A549 (cell line): ENCODE data around the gene CXCL17. TPM values are rescaled to one million over a fixed set of nuclear protein-coding genes. Genes with fewer than 3 reads are reported as not detected.

Source experiments
- ATAC-seq, 2 experiments: fragments of 200-7000 bp in 1 of 2; fragments of >200 bp in 1 of 2; cut with Nextera tagmentation in 1 of 2; cut with Tn5 transposase in 1 of 2; 3 replicates each; pipeline versions ENCODE4 v1.8.0 to v1.9.1; 2018 to 2020; ENCODE audit warnings: mild to moderate bottlenecking in 1 of 2, moderate library complexity in 1 of 2
- CTCF ChIA-PET: fragments of 300-600 bp; sonication (Branson Sonifier 250); formaldehyde crosslinking; extraction: SDS; loops from one replicate; lab custom pipeline; 2021; ENCODE audit warnings: antibody characterized with exemption, inconsistent platforms; lab: Yijun Ruan, JAX
- POLR2A ChIA-PET: fragments of 350-600 bp; formaldehyde crosslinking; extraction: SDS; loops from one replicate; lab custom pipeline; 2021; ENCODE audit warnings: antibody characterized with exemption, inconsistent platforms; lab: Yijun Ruan, JAX
- DNase-seq, 2 experiments: peaks; one replicate each; pipeline versions ENCODE4 v3.0.0 to v3.0.0-alpha.2; 2011 to 2016; ENCODE audit warnings: low read depth in 1 of 2, low spot score in 1 of 2
- FAIRE-seq: peaks from 2 replicates; lab custom pipeline; 2011; peaks lifted over from hg19 to GRCh38; lab: Jason Lieb, UNC
- H3K27ac ChIP-seq, 2 experiments: fragments of >200 bp; sonication (Bioruptor Twin); formaldehyde crosslinking; 3 replicates each; pipeline ENCODE4 v1.5.1; 2016 to 2017
- H3K4me1 ChIP-seq: fragments of >200 bp; sonication (Bioruptor Twin); formaldehyde crosslinking; 3 replicates; pipeline ENCODE4 v1.6.1; 2016
- H3K4me2 ChIP-seq: fragments of >200 bp; sonication (Bioruptor Twin); formaldehyde crosslinking; 3 replicates; pipeline ENCODE4 v1.6.1; 2016
- H3K4me3 ChIP-seq: fragments of >200 bp; sonication (Bioruptor Twin); formaldehyde crosslinking; 3 replicates; pipeline ENCODE4 v1.5.1; 2016
- H3K9me3 ChIP-seq: fragments of >200 bp; sonication (Bioruptor Twin); formaldehyde crosslinking; 3 replicates; pipeline ENCODE4 v1.6.1; 2016
- BHLHE40 ChIP-seq: IDR thresholded peaks from 2 replicates; pipeline ENCODE4 v1.6.1; 2012; ENCODE audit warnings: low read depth, low read length, inconsistent platforms
- CBX8 ChIP-seq: fragments of 200-600 bp; sonication (generic); IDR thresholded peaks from 2 replicates; pipeline ENCODE4 v1.6.1; 2016
- CEBPB ChIP-seq, 2 experiments: fragments of >200 bp in 1 of 2; sonication (Bioruptor Twin) in 1 of 2; formaldehyde crosslinking in 1 of 2; IDR thresholded peaks; 2 replicates each; pipeline ENCODE4 v1.6.1; 2012 to 2016
- CHD2 ChIP-seq: fragments of 150-350 bp; IDR thresholded peaks from 2 replicates; pipeline ENCODE4 v1.6.1; 2014; ENCODE audit warnings: low read length; ENCODE audit not compliant: partially characterized antibody
- EP300 ChIP-seq, 2 experiments: fragments of >200 bp; sonication (Bioruptor Twin); formaldehyde crosslinking; IDR thresholded peaks; 2 replicates in 1 of 2; 3 replicates in 1 of 2; pipeline ENCODE4 v1.6.1; 2016 to 2017
- FOSB ChIP-seq: fragments of 250-450 bp; sonication (Bioruptor Pico); IDR thresholded peaks from 2 replicates; pipeline ENCODE4 v1.5.0; 2020; ENCODE audit warnings: mild to moderate bottlenecking, moderate library complexity
- GATA3 ChIP-seq: IDR thresholded peaks from 2 replicates; pipeline ENCODE4 v1.6.1; 2012; ENCODE audit warnings: borderline replicate concordance
- HDAC2 ChIP-seq: fragments of 200-600 bp; sonication (generic); IDR thresholded peaks from 2 replicates; pipeline ENCODE4 v1.6.1; 2016
- HEYL ChIP-seq: fragments of 250-450 bp; sonication (Bioruptor Pico); IDR thresholded peaks from 2 replicates; pipeline ENCODE4 v1.8.0; 2021; ENCODE audit warnings: mild to moderate bottlenecking, moderate library complexity
- HOXB13 ChIP-seq: fragments of 250-450 bp; sonication (Bioruptor Pico); IDR thresholded peaks from 2 replicates; pipeline ENCODE4 v1.5.0; 2020; ENCODE audit warnings: low read depth, mild to moderate bottlenecking, moderate library complexity
- JUN ChIP-seq, 2 experiments: fragments of >200 bp; sonication (Bioruptor Twin); formaldehyde crosslinking; IDR thresholded peaks; 2 replicates in 1 of 2; 3 replicates in 1 of 2; pipeline ENCODE4 v1.6.1; 2016 to 2017
- JUNB ChIP-seq: fragments of >200 bp; sonication (Bioruptor Twin); formaldehyde crosslinking; IDR thresholded peaks from 2 replicates; pipeline ENCODE4 v1.6.1; 2016
- KDM1A ChIP-seq: fragments of 200-600 bp; sonication (generic); IDR thresholded peaks from 2 replicates; pipeline ENCODE4 v1.6.1; 2016; ENCODE audit warnings: low read depth, mild to moderate bottlenecking
- MYC ChIP-seq: IDR thresholded peaks from 2 replicates; pipeline ENCODE4 v1.6.1; 2012; ENCODE audit warnings: mild to moderate bottlenecking, inconsistent platforms, low read length, improper control_type of control experiment, borderline replicate concordance
- NPAS2 ChIP-seq: fragments of 250-450 bp; sonication (Bioruptor Pico); IDR thresholded peaks from 2 replicates; pipeline ENCODE4 v1.8.0; 2022; ENCODE audit warnings: mild to moderate bottlenecking, moderate library complexity, borderline replicate concordance
- POLR2A ChIP-seq: IDR thresholded peaks from 2 replicates; pipeline ENCODE4 v1.6.1; 2012; ENCODE audit warnings: mild to moderate bottlenecking, low read length
- POLR2AphosphoS2 ChIP-seq: conservative IDR thresholded peaks from 2 replicates; pipeline ENCODE4 v1.6.1; 2012; ENCODE audit warnings: low read length, improper control_type of control experiment, inconsistent platforms
- RAD21 ChIP-seq, 2 experiments: fragments of >200 bp in 1 of 2; sonication (Bioruptor Twin) in 1 of 2; formaldehyde crosslinking in 1 of 2; IDR thresholded peaks in 1 of 2; conservative IDR thresholded peaks in 1 of 2; 2 replicates in 1 of 2; 3 replicates in 1 of 2; pipeline ENCODE4 v1.6.1; 2012 to 2018; ENCODE audit warnings: inconsistent platforms in 1 of 2
- RARB ChIP-seq: fragments of 250-450 bp; sonication (Bioruptor Pico); IDR thresholded peaks from 2 replicates; pipeline ENCODE4 v1.8.0; 2021; ENCODE audit warnings: mild to moderate bottlenecking, moderate library complexity
- RNF2 ChIP-seq: fragments of 200-600 bp; sonication (generic); IDR thresholded peaks from 2 replicates; pipeline ENCODE4 v1.6.1; 2016; ENCODE audit warnings: low read depth, mild to moderate bottlenecking, antibody characterized with exemption, moderate library complexity, borderline replicate concordance
- ZNF302 ChIP-seq: fragments of 250-450 bp; sonication (Bioruptor Pico); IDR thresholded peaks from 2 replicates; pipeline ENCODE4 v1.9.0; 2021; ENCODE audit warnings: inconsistent platforms, mild to moderate bottlenecking, moderate library complexity
- WGBS: methylation state at CpG from one replicate; pipeline ENCODE4 v1.1.6; 2017; ENCODE audit errors: missing lambda C conversion rate; 5-methylcytosine and 5-hydroxymethylcytosine counted together
- polyA plus RNA-seq, 4 experiments: library from polyadenylated mRNA; depleted of rRNA in 3 of 4; stranded (reverse); fragments of >200 nt; fragmentation: RNase III in 1 of 4; extraction: RNeasy Plus Mini Kit Qiagen cat#74134 plus additional on column Dnase treatment in 1 of 4; gene quantifications; 2 replicates in 3 of 4; 3 replicates in 1 of 4; pipeline ENCODE4 v1.2.3, GENCODE V29; 2011 to 2017
- TF ChIP-seq, protein P1 (sequence below): IDR thresholded peaks from 2 replicates; pipeline ENCODE4 v1.6.1; 2012
- TF ChIP-seq, protein P2 (sequence below): fragments of 450-650 bp; IDR thresholded peaks from 2 replicates; pipeline ENCODE4 v1.6.1; 2014; ENCODE audit warnings: antibody characterized with exemption
- TF ChIP-seq, protein P3 (sequence below): fragments of >200 bp; sonication (Bioruptor Twin); formaldehyde crosslinking; IDR thresholded peaks from 2 replicates; pipeline ENCODE4 v1.6.1; 2016
- TF ChIP-seq, protein P4 (sequence below): fragments of 250-450 bp; sonication (Bioruptor Pico); IDR thresholded peaks from 2 replicates; pipeline ENCODE4 v1.5.0; 2021; ENCODE audit warnings: mild to moderate bottlenecking, moderate library complexity, borderline replicate concordance
- TF ChIP-seq, protein P5 (sequence below): fragments of 150-350 bp; IDR thresholded peaks from 2 replicates; pipeline ENCODE4 v1.6.1; 2014; ENCODE audit warnings: low read depth, mild to moderate bottlenecking, low read length

The CXCL17 gene
- polyA plus RNA-seq, 2 of the 4 experiments (the other 2 are of a cell fraction), result 0.14 TPM; not detected in 1

DNA sequence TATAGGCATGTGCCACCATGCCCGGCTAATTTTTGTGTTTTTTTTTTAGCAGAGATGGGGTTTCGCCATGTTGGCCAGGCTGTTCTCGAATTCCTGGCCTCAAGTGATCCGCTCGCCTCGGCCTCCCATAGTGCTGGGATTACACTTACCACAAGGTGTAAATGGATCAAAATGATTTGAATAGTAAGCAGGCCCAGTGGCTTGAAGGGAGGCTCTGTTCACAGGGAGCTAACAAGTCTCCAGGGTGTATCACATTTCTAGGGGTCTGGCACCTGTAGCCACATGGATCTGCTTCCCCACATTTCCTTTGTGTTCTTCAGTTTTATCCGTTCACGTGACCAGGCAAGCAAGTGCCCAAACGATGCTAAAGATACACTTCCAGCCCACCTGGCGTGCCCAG lies 39.2 kb downstream of the CXCL17 start:
- peaks cover 9% of the 10 kb centered on the region; the same call in 2 of the 3 replicates for H3K4me1 ChIP-seq
- H3K27ac ChIP-seq, result no peak overlapping the region
- ATAC-seq (no peak), DNase-seq (no peak), FAIRE-seq (no peak)
- H3K4me3 ChIP-seq, result no peak overlapping the region
- TF ChIP-seq NPAS2 (no peak), CEBPB (IDR thresholded peaks at IDR 0.05) (no peak), JUNB (no peak), RARB (CRISPR knock-in tag) (no peak), BHLHE40 (no peak), CHD2 (no peak), HEYL (no peak), ZNF302 (CRISPR knock-in tag) (no peak), POLR2AphosphoS2 (no peak), GATA3 (no peak)
- TF ChIP-seq, protein P1, sequence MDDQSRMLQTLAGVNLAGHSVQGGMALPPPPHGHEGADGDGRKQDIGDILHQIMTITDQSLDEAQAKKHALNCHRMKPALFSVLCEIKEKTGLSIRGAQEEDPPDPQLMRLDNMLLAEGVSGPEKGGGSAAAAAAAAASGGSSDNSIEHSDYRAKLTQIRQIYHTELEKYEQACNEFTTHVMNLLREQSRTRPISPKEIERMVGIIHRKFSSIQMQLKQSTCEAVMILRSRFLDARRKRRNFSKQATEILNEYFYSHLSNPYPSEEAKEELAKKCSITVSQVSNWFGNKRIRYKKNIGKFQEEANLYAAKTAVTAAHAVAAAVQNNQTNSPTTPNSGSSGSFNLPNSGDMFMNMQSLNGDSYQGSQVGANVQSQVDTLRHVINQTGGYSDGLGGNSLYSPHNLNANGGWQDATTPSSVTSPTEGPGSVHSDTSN, result no peak
- TF ChIP-seq, protein P2, sequence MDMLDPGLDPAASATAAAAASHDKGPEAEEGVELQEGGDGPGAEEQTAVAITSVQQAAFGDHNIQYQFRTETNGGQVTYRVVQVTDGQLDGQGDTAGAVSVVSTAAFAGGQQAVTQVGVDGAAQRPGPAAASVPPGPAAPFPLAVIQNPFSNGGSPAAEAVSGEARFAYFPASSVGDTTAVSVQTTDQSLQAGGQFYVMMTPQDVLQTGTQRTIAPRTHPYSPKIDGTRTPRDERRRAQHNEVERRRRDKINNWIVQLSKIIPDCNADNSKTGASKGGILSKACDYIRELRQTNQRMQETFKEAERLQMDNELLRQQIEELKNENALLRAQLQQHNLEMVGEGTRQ, result no peak
- ChIA-PET CTCF (interaction anchor here (1.2 to 17.1 kb wide), 5 partner anchors 12 to 37 kb away, joined by 3 to 302 read pairs (median 7); partner anchors contain the start of gene CNFN), POLR2A (interaction anchor here (0.7 kb wide), 1 partner anchor 35 kb away, joined by 3 read pairs; no protein-coding TSS in a partner anchor)
- WGBS, result 96% methylated on average over 10 of the region's 10 CpGs
- H3K9me3 ChIP-seq, result no peaks in the 10 kb centered on the region
- no peak overlapping the region for H3K4me2 ChIP-seq

DNA sequence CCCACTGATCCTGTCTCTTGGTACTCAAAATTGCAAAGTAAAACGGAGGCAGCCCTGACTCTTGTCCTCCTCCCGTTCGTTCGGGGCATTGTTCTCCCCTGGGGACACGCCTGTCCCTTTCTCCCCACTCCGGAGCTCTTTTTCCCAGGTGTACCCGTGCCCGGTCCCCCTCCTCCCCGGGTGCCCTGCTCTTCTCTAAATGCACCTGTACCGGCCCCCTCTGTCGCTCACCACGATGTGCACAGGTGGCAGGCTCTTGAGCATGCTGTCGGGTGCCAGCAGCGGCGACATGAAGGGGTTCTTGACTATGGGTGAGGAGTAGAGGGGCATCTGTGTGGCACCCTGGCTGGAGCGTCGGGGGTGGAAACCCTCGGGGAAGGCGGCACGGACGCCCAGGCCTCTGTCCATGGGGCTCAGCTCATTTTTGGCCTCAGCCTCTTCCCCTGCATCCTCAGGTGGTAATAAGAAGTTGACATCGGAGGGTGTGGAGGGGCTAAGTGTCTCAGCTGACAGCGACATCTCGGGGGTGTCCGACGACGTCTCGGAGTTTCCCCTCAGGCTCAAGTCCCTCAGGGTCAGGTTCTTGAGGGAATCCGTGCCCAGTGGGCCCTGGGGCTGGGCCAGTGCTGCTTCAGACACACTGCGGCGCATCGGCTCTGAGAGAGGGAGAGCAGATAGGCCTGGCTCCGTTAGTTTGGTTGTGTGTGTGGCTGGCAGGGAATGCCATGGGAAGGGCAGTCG lies 40.2 kb downstream of the CXCL17 start:
- ChIA-PET POLR2A (interaction anchor here (0.6 to 1.1 kb wide), 4 partner anchors 8 to 1206 kb away, joined by 3 to 7 read pairs (median 6); no protein-coding TSS in a partner anchor), CTCF (interaction anchor here (1.0 to 17.1 kb wide), 15 partner anchors 10 to 293 kb away, joined by 3 to 302 read pairs (median 10); partner anchors contain the start of genes CNFN and POU2F2)
- peak; percentile 13 for FAIRE-seq
- DNase-seq, result no peak
- Histone ChIP-seq H3K9me3 (no peaks in the 10 kb centered on the region), H3K27ac (peak overlapping the region; percentile 72 to 84), H3K4me1 (peaks cover 17% of the 10 kb centered on the region), H3K4me2 (peak overlapping the region; percentile 94), H3K4me3 (peak overlapping the region; percentile 56)
- 89% methylated on average over 34 of the region's 34 CpGs for WGBS
- no peak for ATAC-seq
- TF ChIP-seq EP300 (IDR thresholded peaks at IDR 0.05) (0 out of 5 replicates have a peak, but pooled peaks of 1 of the 2 experiments have one; percentile 2), MYC (no peak), POLR2A (no peak)
- TF ChIP-seq, protein P3, sequence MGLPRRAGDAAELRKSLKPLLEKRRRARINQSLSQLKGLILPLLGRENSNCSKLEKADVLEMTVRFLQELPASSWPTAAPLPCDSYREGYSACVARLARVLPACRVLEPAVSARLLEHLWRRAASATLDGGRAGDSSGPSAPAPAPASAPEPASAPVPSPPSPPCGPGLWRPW, result no peak

DNA sequence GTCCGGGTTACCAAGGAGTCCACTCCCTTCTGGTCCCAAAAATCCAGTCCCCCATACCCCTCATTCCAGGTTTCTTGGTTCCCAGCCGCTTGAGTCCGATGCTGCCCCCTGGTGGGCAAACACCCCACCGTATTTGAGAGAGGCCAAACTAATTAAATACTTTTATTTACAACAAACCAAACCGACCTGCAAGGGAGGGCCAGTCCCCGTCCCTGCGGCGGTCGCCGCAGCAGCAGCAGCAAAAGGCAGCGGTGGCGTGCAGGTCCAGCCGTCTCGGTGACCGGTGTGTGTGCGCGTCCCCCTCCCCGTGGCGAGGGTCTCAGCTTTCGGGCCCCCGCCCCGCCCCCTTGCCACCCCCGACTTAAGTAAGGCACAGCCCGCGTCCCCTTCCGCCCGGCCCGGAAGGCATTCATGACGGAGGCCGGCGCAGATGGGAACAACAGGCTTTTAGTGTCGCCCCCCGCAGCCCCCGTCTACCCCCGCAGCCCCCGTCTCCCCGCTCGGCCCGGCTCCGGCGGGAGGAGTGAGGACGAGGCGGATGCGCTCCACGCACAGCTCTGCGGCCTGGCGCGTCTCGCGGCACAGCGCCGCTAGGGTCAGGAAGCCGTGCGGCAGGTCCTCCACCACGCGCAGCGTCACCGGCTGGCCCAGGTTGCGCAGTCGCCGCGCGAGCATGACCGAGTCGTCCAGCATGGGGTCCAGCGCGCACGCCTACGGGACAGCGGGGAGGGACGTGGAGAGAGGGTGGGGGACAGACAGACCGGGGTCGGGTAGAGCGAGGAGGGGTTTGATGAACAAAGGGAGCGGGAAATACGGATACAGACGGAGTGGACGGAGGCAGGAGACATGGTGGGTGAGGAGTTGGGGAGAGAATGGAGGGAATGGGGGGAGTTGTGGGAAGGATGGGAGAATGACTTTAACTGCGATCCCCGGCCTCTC lies 41.1 kb downstream of the CXCL17 start:
- 7% methylated on average over 37 of the region's 80 CpGs for WGBS
- TF ChIP-seq MYC (peak; percentile 66; the same call in 1 of the 2 replicates), CBX8 (no peak), EP300 (IDR thresholded peaks at IDR 0.05) (no peak), FOSB (no peak), KDM1A (no peak), HOXB13 (CRISPR knock-in tag) (no peak), HDAC2 (no peak), JUNB (no peak), JUN (IDR thresholded peaks at IDR 0.05) (peak in 1 of 2 experiments; percentile 70; a peak in 2 of 5 replicates), RAD21 (conservative IDR thresholded peaks at IDR 0.05 in 1 of 2, IDR thresholded peaks at IDR 0.05 in 1 of 2) (peak in 1 of 2 experiments; percentile 67; a peak in 4 of 5 replicates), RNF2 (no peak)
- TF ChIP-seq, protein P4, sequence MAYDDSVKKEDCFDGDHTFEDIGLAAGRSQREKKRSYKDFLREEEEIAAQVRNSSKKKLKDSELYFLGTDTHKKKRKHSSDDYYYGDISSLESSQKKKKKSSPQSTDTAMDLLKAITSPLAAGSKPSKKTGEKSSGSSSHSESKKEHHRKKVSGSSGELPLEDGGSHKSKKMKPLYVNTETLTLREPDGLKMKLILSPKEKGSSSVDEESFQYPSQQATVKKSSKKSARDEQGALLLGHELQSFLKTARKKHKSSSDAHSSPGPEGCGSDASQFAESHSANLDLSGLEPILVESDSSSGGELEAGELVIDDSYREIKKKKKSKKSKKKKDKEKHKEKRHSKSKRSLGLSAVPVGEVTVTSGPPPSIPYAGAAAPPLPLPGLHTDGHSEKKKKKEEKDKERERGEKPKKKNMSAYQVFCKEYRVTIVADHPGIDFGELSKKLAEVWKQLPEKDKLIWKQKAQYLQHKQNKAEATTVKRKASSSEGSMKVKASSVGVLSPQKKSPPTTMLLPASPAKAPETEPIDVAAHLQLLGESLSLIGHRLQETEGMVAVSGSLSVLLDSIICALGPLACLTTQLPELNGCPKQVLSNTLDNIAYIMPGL (CRISPR knock-in tag), result peak; percentile 24; the same call in 1 of the 2 replicates
- TF ChIP-seq, protein P5, sequence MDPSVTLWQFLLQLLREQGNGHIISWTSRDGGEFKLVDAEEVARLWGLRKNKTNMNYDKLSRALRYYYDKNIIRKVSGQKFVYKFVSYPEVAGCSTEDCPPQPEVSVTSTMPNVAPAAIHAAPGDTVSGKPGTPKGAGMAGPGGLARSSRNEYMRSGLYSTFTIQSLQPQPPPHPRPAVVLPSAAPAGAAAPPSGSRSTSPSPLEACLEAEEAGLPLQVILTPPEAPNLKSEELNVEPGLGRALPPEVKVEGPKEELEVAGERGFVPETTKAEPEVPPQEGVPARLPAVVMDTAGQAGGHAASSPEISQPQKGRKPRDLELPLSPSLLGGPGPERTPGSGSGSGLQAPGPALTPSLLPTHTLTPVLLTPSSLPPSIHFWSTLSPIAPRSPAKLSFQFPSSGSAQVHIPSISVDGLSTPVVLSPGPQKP, result no peak

More for the DNA sequence above, 41.1 kb downstream of the CXCL17 start:
- FAIRE-seq (peak; percentile 94), DNase-seq (peak; percentile 89 to 96), ATAC-seq (peak; percentile 63 to 75)
- Histone ChIP-seq H3K4me1 (peaks cover 19% of the 10 kb centered on the region), H3K4me3 (peak overlapping the region; percentile 56), H3K4me2 (peak overlapping the region; percentile 94), H3K9me3 (no peaks in the 10 kb centered on the region), H3K27ac (peak overlapping the region; percentile 72 to 84)
- ChIA-PET POLR2A (interaction anchor here (0.6 to 1.1 kb wide), 5 partner anchors 9 to 1205 kb away, joined by 3 to 7 read pairs (median 5); no protein-coding TSS in a partner anchor), CTCF (interaction anchor here (0.6 to 17.1 kb wide), 45 partner anchors 10 to 516 kb away, joined by 3 to 302 read pairs (median 5); partner anchors contain the start of genes CNFN and POU2F2)
